Keratinocyte (primary cell): ENCODE data around the gene RERE.

Experiments
- CTCF ChIP-seq, 3 experiments: IDR thresholded peaks in 1 of 3; conservative IDR thresholded peaks in 1 of 3; optimal IDR thresholded peaks in 1 of 3; 2 replicates in 2 of 3; 3 replicates in 1 of 3; pipeline versions ENCODE3 to v1.5.1; 2011; ENCODE audit warnings: low read length in 3 of 3, mild to moderate bottlenecking in 3 of 3, moderate library complexity in 2 of 3, control low read depth in 1 of 3, inconsistent platforms in 1 of 3; ENCODE audit not compliant: insufficient read depth in 2 of 3; ENCODE audit errors: extremely low read depth in 1 of 3
- EZH2 ChIP-seq: IDR thresholded peaks from one replicate; pipeline ENCODE4 v1.6.1; 2012; ENCODE audit warnings: inconsistent platforms, mild to moderate bottlenecking, low read length, moderate library complexity

DNA sequence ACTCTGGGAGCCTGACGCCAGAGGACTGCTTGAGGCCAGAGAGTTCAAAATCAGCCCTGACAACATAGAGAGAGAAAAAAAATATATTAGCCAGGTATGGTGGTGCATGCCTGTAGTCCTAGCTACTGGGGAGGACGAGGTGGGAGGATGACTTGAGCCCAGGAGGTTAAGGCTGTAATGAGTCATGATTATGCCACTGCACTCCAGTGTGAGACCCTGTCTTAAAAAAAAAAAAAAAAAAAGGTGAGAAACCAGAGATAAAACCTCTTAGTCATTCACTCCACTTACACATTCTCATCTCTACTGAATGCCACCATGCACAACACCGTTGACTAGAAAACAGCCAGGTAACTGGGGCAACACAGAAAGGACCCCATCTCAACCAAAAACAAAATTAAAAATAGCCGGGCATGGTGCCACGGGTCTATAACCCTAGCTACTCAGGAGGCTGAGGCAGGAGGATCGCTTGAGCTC, 321.5 kb downstream of the RERE start:
- no peak for TF ChIP-seq CTCF (optimal IDR thresholded peaks at IDR 0.05 in 1 of 3, IDR thresholded peaks at IDR 0.05 in 1 of 3, conservative IDR thresholded peaks at IDR 0.05 in 1 of 3; ENCODE audit: extremely low read depth in 1 of 3, insufficient read depth in 2 of 3, low read length in 3 of 3)
- TF ChIP-seq EZH2: no peak
